Upper lobe of right lung (tissue), 1 donor: ENCODE measurements around the gene ZNRF1. TPM values are rescaled to one million over a fixed set of nuclear protein-coding genes. Genes with fewer than 3 reads are reported as not detected.
A peak's percentile ranks its signal among the peaks of the same experiment; 100 is the strongest.

ENCODE experiments used
- ATAC-seq: fragments of 200-7000 bp; cut with Tn5 transposase; one replicate; pipeline ENCODE4 v1.9.1; 2020; ENCODE audit warnings: mild to moderate bottlenecking, moderate library complexity
- DNase-seq: peaks from one replicate; pipeline ENCODE4 v3.0.0-alpha.2; 2020
- H3K27ac ChIP-seq: fragments of 200-600 bp; one replicate; pipeline ENCODE4 v1.8.0; 2022
- H3K27me3 ChIP-seq: fragments of 200-600 bp; one replicate; pipeline ENCODE4 v1.8.0; 2022; ENCODE audit warnings: mild to moderate bottlenecking
- H3K36me3 ChIP-seq: fragments of 200-600 bp; one replicate; pipeline ENCODE4 v1.8.0; 2022
- H3K4me1 ChIP-seq: fragments of 200-600 bp; one replicate; pipeline ENCODE4 v1.8.0; 2022
- H3K4me3 ChIP-seq: fragments of 200-600 bp; one replicate; pipeline ENCODE4 v1.8.0; 2022; ENCODE audit warnings: mild to moderate bottlenecking
- H3K9me3 ChIP-seq: fragments of 200-600 bp; one replicate; pipeline ENCODE4 v1.8.0; 2022
- CTCF ChIP-seq: fragments of 200-600 bp; IDR thresholded peaks from one replicate; pipeline ENCODE4 v1.8.0; 2022; ENCODE audit warnings: antibody characterized with exemption
- intact Hi-C: fragments of 100-400 bp; cut with DNase I; formaldehyde crosslinking; loops from one replicate; pipeline ENCODE4 v1.11.0; 2022
- total RNA-seq: library from RNA; stranded (reverse); fragmentation: NEBNext Ultra II Directional; extraction: Animal tissue kit (Norgen Biotek cat#: 25700); gene quantifications from one replicate; pipeline ENCODE4 v1.2.1, GENCODE V29; 2021
- donor health status: DM: no; HTN: yes; CAD: no; lungs with severe emphysema.

ZNRF1 gene
- total RNA-seq, 1 donor from 2014 or later: 21.3 TPM

DNA sequence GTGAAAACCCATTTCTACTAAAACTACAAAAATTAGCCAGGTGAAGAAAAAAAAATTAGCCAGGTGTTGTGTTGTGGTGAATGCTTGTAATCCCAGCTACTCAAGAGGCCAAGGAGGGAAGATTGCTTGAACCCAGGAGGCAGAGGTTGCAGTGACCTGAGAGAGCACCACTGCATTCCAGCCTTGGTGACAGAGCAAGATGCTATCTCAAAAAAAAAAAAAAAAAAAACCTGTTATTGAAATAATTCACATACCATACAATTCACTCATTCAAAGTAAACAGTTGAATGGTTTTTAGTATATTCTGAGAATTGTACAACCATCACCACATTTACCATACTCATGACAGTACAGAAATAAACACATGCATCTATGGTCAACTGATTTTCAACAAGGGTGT lies 31.0 kb downstream of the ZNRF1 start:
- no peak for TF ChIP-seq CTCF
- Histone ChIP-seq H3K36me3 (no peaks in the 10 kb centered on the region), H3K9me3 (no peaks in the 10 kb centered on the region), H3K4me3 (no peak overlapping the region), H3K27ac (no peak overlapping the region), H3K4me1 (peaks cover 24% of the 10 kb centered on the region), H3K27me3 (no peaks in the 10 kb centered on the region)
- ATAC-seq (no peak), DNase-seq (no peak)
- intact Hi-C loops: no loop called here

- DNase-seq (no peak), ATAC-seq (no peak)
- no peak for TF ChIP-seq CTCF
- no peak overlapping the region for H3K27ac ChIP-seq
- intact Hi-C loops: no loop called here
- H3K4me1 ChIP-seq: peaks cover 5% of the 10 kb centered on the region
- no peaks in the 10 kb centered on the region for H3K27me3 ChIP-seq
- H3K4me3 ChIP-seq: no peak overlapping the region
- H3K9me3 ChIP-seq: no peaks in the 10 kb centered on the region
- no peaks in the 10 kb centered on the region for H3K36me3 ChIP-seq
Measured at GRCh38 chr16:75032655-75033054, 33.8 kb downstream of the ZNRF1 start.

- peaks cover 5% of the 10 kb centered on the region for H3K9me3 ChIP-seq
- no peak overlapping the region for H3K27ac ChIP-seq
- no peaks in the 10 kb centered on the region for H3K36me3 ChIP-seq
- no peaks in the 10 kb centered on the region for H3K4me1 ChIP-seq
- peak; percentile 66 for DNase-seq
- peak; percentile 55 for ATAC-seq
- intact Hi-C loops: no loop called here
- H3K27me3 ChIP-seq: no peaks in the 10 kb centered on the region
- no peak overlapping the region for H3K4me3 ChIP-seq
- TF ChIP-seq CTCF: no peak
Measured at GRCh38 chr16:75035410-75035968, 36.7 kb downstream of the ZNRF1 start.

GRCh38 chr16:75038036-75038858 lies 39.4 kb downstream of the ZNRF1 start:
- intact Hi-C loops: no loop called here
- Histone ChIP-seq H3K4me3 (no peak overlapping the region), H3K27ac (no peak overlapping the region), H3K9me3 (peaks cover 5% of the 10 kb centered on the region), H3K27me3 (no peaks in the 10 kb centered on the region), H3K4me1 (peaks cover 9% of the 10 kb centered on the region), H3K36me3 (no peaks in the 10 kb centered on the region)
- DNase-seq (no peak), ATAC-seq (no peak)
- TF ChIP-seq CTCF: no peak

DNA sequence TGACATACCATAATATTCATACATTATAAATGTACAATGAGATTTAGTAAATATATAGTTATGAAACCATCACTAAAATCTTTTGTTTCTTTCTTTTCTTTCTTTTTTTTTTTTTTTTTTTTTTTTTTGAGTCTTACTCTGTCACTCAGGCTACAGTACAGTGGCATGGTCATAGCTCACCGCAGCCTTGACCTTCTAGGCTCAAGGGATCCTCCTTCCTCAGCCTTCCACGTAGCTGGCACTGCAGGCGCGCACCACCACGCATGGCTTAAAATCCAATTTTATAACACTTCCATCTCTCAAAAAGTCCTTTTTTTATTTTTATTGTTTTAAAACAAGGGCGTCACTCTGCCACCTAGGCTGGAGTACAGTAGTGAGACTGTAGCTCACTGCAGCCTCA lies 41.1 kb downstream of the ZNRF1 start:
- ATAC-seq: no peak
- no peak for TF ChIP-seq CTCF
- Histone ChIP-seq H3K36me3 (no peaks in the 10 kb centered on the region), H3K4me3 (no peak overlapping the region), H3K27ac (no peak overlapping the region), H3K4me1 (peaks cover 21% of the 10 kb centered on the region), H3K27me3 (no peaks in the 10 kb centered on the region), H3K9me3 (peaks cover 5% of the 10 kb centered on the region)
- intact Hi-C loops: no loop called here
- no peak for DNase-seq
